Stimulated activated effector memory CD8-positive, alpha-beta T cell treated with anti-CD3 and anti-CD28 coated beads, Interleukin-12 subunit alpha, Interleukin-12 subunit beta, amount 100 ng/mL, for 72 hours (primary cell): ENCODE results near the gene CLIP1.
"Not testable (repeated sequence)": the region's sequence is repeated elsewhere in the genome, so short reads cannot be mapped to it uniquely, and the experiment has no call there.

ENCODE experiments used
- ATAC-seq: fragments of 150-1000 bp; cut with Tn5 transposase; 2 replicates; pipeline ENCODE4 v1.10.0; 2021
- DNase-seq, 2 donors: peaks; one replicate each; pipeline ENCODE4 v3.0.0; 2021 to 2022; ENCODE audit warnings: low spot score in 2 of 2
- H3K27ac Mint-ChIP-seq: one replicate; pipeline ENCODE4 v1.8.0; 2022; ENCODE audit warnings: mild to moderate bottlenecking, mixed read lengths
- H3K36me3 Mint-ChIP-seq: one replicate; pipeline ENCODE4 v1.8.0; 2022; ENCODE audit warnings: mild to moderate bottlenecking, mixed read lengths
- H3K4me1 Mint-ChIP-seq: one replicate; pipeline ENCODE4 v1.8.0; 2022; ENCODE audit warnings: mixed read lengths
- H3K4me3 Mint-ChIP-seq: one replicate; pipeline ENCODE4 v1.8.0; 2022; ENCODE audit warnings: mild to moderate bottlenecking, mixed read lengths
- H3K9me3 Mint-ChIP-seq: one replicate; pipeline ENCODE4 v1.8.0; 2022; ENCODE audit warnings: mixed read lengths

CLIP1 gene

DNA sequence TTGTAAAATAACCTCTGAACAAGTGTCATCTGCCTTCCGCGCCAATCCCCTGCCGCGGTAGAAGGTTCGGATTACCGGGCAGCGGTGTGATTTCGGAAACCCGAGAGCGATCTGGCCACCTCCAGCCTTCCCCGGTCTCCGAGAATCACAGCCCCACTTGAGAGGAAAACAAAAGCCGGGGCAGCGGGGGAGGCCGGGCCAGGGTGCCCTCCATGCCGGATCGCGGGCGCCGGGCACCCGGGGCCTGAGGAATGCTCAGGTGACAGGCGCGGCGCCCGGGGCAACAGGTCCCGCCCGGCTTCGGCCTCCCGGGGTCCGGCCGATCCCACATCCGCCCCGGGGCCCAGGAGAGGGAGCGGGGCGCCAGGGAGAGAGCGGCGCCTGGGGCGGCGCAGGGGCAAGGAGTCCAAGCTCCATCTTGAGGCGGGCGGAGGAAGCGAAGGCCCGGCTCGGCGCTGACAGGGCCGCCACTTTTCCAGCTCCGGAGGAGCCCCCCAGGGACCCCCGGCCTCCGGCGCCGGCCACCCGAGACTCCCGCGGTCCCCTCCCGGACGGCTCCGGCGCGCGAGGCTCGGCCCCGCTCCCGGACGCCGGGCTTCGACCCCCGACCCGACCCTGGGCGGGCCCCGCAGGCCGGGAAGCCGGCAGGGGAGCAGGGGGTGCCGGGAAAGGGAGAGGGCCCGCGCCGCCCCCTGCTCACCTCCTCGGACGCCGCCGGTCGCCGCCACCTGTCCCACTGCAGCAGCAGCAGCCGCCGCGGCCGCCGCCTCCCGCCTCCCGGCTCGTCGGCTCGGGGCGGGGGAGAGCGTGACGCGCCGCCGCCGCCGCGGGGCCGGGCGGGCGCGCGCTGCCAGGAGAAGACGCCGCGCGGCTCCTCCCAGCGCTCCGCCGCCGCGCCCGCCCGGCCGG is at the start of gene CLIP1:
CLIP1 (minus strand) TSS at position 849 of the 909 bp plus-strand sequence. CDS start 42,217 bp downstream, outside the sequence.
- Mint-ChIP-seq H3K9me3 (no peaks in the 10 kb centered on the region), H3K4me1 (peaks cover 38% of the 10 kb centered on the region), H3K4me3 (peak within 1 kb of the TSS; percentile 84), H3K27ac (peak within 1 kb of the TSS; percentile 94), H3K36me3 (peaks cover 16% of the 10 kb centered on the region)
- ATAC-seq (peak; percentile 84), DNase-seq (peak; percentile 48 to 80)

DNA sequence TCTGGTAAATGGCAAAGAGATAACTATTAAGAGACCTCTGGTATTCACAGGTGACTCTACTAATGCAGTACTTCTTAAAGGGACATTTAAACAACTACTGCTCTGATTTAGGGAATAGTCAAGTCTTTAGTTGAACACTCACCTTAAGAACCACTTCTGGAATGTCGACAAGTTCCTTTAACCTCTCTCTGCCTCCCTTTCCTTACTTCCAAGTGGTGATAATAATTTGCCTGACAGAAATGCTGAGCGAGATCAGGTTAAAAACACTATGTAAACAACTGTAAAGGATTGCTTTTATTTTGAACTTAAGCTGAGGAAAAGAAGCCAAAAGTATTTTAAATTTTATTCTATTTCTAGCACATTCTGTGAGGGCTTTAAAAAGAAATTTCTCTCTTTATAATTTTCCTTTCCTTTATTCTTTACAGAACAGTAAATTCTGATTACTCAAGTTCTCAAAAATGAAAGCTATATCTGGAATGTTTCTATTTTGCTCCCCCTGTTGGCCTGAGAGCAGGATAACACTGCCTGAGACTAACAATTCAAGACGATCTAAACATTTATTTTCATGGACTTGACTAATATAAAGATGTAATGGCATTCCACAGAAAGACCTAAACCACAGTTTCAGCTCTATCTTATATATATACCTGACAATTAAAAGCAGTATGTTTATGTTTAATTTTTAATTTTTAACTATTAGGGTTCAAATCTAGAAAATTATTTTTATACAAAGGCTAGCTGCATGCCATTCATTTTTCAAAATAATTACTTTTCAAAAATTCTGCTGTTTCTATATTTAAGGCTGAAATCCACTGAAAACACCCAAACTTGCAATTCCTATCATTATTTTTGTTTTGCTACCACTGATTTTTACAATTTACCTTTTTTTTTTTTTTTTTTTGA is 49.1 kb upstream of the CLIP1 start:
- ATAC-seq: peak; percentile 60

DNA sequence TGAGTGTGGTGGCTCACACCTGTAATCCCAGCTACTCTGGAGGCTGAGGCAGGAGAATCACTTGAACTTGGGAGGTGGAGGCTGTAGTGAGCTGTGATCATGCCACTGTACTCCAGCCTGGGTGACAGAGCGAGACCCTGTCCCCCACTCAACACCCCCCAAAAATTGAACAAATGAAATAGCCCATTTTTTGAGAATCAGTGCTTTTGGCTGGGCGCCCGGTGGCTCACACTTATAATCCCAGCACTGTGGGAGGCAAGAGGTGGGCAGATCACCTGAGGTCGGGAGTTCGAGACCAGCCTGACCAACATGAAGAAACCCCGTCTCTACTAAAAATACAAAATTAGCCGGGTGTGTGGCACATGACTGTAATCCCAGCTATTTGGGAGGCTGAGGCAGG is 48.1 kb upstream of the CLIP1 start:
- H3K27ac Mint-ChIP-seq, ATAC-seq, H3K9me3 Mint-ChIP-seq, DNase-seq, H3K4me3 Mint-ChIP-seq: not testable (repeated sequence)
- Mint-ChIP-seq H3K36me3 (peaks cover 34% of the 10 kb centered on the region), H3K4me1 (peaks cover 15% of the 10 kb centered on the region)

More for the DNA sequence above, 49.1 kb upstream of the CLIP1 start:
- Mint-ChIP-seq H3K4me3 (no peak overlapping the region), H3K27ac (no peak overlapping the region), H3K36me3 (peaks cover 44% of the 10 kb centered on the region), H3K9me3 (no peaks in the 10 kb centered on the region), H3K4me1 (peaks cover 19% of the 10 kb centered on the region)
- no peak for DNase-seq

DNA sequence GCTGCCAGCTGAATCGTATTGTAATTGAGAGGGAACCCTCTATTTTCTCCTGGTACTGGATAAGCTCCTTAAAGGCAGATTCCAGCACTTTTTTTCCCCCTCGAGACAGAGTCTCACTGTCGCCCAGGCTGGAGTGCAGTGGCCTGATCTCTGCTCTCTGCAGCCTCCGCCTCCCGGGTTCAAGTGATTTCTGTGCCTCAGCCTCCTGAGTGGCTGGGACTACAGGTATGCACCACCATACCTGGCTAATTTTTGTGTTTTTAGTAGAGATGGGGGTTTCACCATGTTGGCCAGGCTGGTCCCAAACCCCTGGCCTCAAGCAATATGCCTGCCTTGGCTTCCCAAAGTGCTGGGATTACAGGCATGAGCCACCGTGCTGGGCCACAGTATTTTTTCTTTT is 47.4 kb upstream of the CLIP1 start:
- Mint-ChIP-seq H3K4me1 (peaks cover 11% of the 10 kb centered on the region), H3K36me3 (peaks cover 27% of the 10 kb centered on the region)
- not testable (repeated sequence) for ATAC-seq, DNase-seq, H3K9me3 Mint-ChIP-seq, H3K27ac Mint-ChIP-seq, H3K4me3 Mint-ChIP-seq

DNA sequence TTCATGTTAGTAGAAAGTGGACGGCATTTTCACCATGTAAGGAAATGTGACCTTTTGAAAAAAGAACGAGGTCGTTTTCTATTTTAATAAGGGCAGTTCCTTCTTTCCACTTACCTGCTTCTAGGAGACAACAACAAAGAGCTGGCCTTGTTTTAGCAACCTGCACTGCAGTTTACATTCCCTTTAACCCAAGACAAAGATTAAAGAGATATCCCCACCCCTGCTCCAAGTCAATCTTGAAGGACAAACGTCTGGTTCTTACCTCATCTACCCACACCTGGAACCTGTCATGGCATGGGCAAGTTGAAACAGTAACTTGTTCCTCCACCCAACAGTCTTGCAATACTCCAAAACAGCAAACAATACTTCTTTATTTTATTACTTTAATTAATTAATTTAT is 45.5 kb upstream of the CLIP1 start:
- Mint-ChIP-seq H3K36me3 (peaks cover 8% of the 10 kb centered on the region), H3K4me1 (no peaks in the 10 kb centered on the region), H3K27ac (no peak overlapping the region), H3K9me3 (no peaks in the 10 kb centered on the region), H3K4me3 (no peak overlapping the region)
- ATAC-seq: no peak
- no peak for DNase-seq

DNA sequence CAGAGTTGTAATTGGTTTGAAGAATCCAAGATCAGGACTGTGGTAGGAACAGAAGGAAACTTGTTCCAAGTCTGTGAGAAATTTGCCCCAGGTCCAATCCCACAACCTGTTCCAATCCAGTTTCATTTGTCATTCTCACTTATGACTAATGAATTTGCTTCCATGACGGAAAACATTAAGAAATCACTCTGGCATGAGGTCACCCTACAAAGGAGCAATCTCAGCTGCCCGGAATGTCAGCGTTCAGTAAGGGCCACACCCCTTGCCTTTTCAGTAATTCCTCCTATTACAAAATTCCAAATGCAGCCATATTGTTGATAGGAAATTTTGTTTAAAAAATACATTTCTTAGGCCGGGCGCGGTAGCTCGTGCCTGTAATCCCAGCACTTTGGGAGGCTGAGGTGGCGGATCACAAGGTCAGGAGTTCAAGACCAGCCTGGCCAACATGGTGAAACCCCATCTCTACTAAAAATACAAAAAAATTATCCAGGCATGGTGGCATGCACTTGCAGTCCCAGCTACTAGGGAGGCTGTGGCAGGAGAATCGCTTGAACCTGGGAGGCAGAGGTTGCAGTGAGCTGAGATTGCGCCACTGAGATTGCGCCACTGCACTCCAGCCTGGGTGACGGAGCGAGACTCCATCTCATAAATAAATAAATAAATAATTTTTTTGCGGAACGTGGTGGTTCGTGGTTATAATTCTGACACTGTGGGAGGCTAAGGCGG is 42.0 kb upstream of the CLIP1 start:
- DNase-seq, ATAC-seq, H3K4me1 Mint-ChIP-seq, H3K9me3 Mint-ChIP-seq, H3K27ac Mint-ChIP-seq, H3K36me3 Mint-ChIP-seq, H3K4me3 Mint-ChIP-seq: not testable (repeated sequence)

DNA sequence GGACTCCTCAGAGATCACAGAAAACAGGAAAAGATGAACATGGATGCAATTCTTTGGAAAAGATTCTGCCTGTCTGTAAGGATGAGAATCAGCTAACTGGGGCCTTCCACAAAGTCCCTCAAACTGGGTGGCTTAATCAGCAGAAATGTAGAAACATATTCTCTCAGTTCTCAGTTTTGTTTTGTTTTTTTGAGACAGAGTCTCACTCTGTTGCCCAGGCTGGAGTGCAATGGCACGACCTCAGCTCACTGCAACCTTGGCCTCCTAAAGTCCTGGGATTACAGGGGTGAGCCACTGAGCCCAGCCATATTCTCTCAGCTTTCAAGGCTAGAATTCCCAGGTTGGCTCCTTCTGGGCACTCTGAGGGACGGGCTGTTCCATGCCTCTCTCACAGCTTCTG is 38.2 kb upstream of the CLIP1 start:
- Mint-ChIP-seq H3K36me3 (no peaks in the 10 kb centered on the region), H3K4me3 (no peak overlapping the region), H3K4me1 (peaks cover 7% of the 10 kb centered on the region), H3K27ac (peak overlapping the region; percentile 54), H3K9me3 (no peaks in the 10 kb centered on the region)
- ATAC-seq (no peak), DNase-seq (no peak)

DNA sequence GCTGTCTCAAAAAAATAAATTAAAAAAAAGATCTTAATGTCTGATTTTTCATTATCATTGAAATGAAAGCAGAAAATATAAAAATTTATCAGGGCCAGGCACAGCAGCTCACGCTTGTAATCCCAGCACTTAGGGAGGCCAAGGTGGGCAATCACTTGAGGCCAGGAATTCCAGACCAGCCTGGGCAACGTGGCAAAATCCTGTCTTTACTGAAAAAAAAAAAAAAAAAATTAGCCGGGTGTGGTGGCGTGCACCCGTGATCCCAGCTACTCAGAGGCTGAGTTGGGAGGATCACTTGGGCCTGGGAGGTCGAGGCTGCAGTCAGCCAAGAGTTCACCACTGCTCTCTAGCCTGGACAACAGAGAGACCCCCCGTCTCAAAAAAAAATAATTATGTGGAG is 37.6 kb upstream of the CLIP1 start:
- peak overlapping the region; percentile 43 for H3K27ac Mint-ChIP-seq
- peaks cover 7% of the 10 kb centered on the region for H3K4me1 Mint-ChIP-seq
- DNase-seq (no peak), ATAC-seq (no peak)
- H3K36me3 Mint-ChIP-seq: no peaks in the 10 kb centered on the region
- H3K4me3 Mint-ChIP-seq: no peak overlapping the region
- no peaks in the 10 kb centered on the region for H3K9me3 Mint-ChIP-seq

DNA sequence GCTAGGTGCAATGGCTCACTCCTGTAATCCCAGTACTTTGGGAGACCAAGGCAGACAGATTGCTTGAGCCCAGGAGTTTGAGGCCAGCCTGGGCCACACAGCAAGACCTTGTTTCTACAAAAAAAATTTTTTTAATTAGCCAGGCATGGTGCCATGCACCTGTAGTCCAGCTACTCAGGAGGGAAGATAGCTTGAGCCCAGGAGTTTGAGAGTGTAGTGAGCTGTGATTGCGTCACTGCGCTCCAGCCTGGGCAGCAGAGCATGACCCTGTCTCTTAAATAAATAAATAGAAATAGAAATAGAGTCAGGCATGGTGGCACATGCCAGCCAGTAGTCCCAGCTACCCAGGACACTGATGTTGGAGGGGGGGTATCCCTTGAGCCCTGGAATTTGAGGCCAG is 36.7 kb upstream of the CLIP1 start:
- no peak overlapping the region for H3K27ac Mint-ChIP-seq
- peaks cover 10% of the 10 kb centered on the region for H3K4me1 Mint-ChIP-seq
- H3K36me3 Mint-ChIP-seq: no peaks in the 10 kb centered on the region
- no peak overlapping the region for H3K4me3 Mint-ChIP-seq
- DNase-seq (no peak), ATAC-seq (no peak)
- H3K9me3 Mint-ChIP-seq: no peaks in the 10 kb centered on the region

DNA sequence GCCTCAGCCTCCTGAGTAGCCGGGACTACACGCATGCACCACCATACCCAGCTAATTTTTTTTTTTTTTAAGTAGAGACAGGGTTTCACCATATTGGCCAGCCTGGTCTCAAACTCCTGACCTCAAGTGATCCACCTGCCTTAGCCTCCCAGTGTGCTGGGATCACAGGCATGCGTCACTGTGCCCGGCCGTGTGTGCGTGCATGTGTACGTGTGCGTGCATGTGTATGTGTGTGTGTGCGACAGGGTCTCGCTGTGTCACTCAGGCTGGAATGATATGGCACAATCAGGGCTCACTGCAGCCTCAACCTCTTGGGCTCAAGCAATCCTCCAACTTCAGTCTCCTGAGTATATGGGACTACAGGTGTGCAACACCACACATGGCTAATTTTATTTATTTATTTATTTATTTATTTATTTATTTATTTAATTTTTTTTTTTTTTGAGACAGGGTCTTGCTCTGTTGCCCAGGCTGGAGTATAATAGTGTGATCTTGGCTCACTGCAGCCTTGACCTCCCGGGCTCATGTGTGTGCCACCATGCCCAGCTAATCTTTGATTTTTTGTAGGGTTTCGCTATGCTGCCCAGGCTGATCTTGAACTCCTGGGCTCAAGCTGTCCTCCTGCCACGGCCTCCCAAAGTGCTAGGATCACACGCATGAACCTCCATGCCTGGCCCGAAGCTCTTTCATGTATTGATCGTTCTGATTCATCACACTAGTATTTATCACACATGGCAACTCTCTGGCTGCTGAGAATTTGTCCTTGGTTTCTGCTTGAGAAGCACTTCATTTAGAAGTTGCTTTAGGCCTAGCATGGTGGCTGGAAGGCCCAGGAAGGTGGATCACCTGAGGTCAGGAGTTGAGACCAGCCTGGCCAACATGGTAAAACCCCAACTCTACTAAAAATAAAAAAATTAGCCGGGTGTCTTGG is 35.9 kb upstream of the CLIP1 start:
- no peak for ATAC-seq
- H3K9me3 Mint-ChIP-seq: no peaks in the 10 kb centered on the region
- H3K27ac Mint-ChIP-seq: peak overlapping the region; percentile 32
- H3K4me1 Mint-ChIP-seq: peaks cover 18% of the 10 kb centered on the region
- no peak for DNase-seq
- peaks cover 2% of the 10 kb centered on the region for H3K36me3 Mint-ChIP-seq
- H3K4me3 Mint-ChIP-seq: no peak overlapping the region

DNA sequence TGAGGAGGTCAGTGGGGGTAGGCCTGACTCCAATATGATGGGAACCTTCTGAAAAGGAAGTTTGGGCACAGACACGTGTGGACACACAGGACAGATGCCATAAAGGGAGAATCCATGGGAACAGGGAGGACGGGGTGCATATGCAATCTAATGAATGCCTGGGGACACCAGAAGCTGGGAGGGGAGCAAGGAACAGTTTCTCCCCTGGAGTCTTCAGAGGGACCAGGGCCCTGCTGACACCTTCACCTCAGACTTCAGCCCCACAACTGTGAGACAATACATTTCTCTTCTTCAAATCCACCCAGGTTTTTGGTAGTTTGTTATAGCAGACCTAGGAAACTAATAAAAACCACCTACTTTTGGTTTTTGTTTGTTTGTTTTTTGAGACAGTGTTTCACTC is 35.2 kb upstream of the CLIP1 start:
- Mint-ChIP-seq H3K4me1 (peaks cover 25% of the 10 kb centered on the region), H3K27ac (peak overlapping the region; percentile 32), H3K36me3 (peaks cover 8% of the 10 kb centered on the region), H3K9me3 (no peaks in the 10 kb centered on the region), H3K4me3 (no peak overlapping the region)
- ATAC-seq (no peak), DNase-seq (no peak)

DNA sequence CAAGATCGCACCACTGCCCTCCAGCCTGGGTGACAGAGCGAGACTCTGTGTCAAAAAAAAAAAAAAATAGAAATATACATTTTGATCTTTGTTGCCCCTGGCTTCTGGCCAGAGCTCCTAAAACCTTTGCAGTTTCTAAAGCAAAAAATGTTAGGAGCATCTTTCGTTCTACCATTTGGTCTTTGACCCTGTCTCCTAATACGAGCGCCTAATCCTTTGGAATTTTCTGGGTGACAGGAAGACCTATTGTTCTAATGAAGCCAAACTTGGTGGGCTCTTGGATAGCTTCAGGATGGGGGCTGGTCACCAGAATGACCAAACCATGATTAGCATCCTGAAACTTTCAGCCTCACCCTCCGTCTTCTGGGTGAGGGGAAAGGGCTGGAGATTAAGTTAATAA is 32.3 kb upstream of the CLIP1 start:
- H3K27ac Mint-ChIP-seq: no peak overlapping the region
- peaks cover 8% of the 10 kb centered on the region for H3K36me3 Mint-ChIP-seq
- H3K4me1 Mint-ChIP-seq: peaks cover 32% of the 10 kb centered on the region
- no peak overlapping the region for H3K4me3 Mint-ChIP-seq
- DNase-seq (no peak), ATAC-seq (no peak)
- H3K9me3 Mint-ChIP-seq: no peaks in the 10 kb centered on the region

DNA sequence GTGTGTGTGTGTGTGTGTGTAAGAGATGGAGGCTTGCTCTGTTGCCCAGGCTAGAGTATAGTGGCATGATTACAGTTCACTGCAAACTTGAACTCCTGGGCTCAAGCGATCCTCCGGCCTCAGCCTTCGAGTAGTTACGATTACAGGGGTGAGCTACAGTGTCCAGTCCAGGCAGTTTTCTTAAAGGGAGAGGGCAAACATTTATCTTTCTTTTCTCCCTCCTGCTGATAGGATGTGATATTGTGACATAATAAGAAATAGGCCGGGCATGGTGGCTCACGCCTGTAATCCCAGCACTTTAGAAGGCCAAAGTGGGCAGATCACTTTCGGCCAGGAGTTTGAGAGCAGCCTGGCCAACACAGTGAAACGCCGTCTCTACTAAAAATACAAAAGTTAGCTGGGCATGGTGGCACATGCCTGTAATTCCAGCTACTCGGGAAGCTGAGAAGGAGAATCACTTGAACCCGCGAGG is 31.8 kb upstream of the CLIP1 start:
- Mint-ChIP-seq H3K36me3 (peaks cover 8% of the 10 kb centered on the region), H3K4me1 (peaks cover 32% of the 10 kb centered on the region), H3K4me3 (peak overlapping the region; percentile 68), H3K9me3 (no peaks in the 10 kb centered on the region), H3K27ac (peak overlapping the region; percentile 94)
- ATAC-seq: no peak
- no peak for DNase-seq

DNA sequence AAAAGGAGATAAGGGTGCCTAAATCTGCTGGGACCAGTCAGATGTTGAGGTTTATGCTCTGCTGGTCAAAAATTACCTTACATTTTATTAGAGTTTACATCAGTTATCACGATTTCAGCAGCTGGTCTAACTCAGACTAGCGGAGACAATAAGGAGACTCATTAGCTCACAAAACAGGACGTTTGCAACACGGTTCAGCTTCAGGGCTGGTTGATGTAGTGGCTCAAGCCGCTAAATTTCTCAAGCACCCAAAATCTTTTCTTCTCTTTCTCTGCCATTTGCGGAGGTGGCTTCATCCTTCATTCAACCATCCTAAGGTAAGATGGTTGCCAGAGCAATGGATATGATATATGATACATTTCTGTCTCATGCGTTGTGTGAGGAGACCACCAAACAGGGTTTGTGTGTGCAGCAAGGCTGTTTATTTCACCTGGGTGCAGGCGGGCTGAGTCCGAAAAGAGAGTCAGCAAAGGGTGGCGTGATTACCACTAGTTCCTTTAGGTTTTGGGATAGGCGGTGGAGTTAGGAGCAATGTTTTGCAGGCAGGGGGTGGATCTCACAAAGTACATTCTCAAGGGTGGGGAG is 30.3 kb upstream of the CLIP1 start:
- peak overlapping the region; percentile 94 for H3K27ac Mint-ChIP-seq
- peaks cover 8% of the 10 kb centered on the region for H3K36me3 Mint-ChIP-seq
- ATAC-seq (no peak), DNase-seq (peak in 1 of 2 donors; percentile 63)
- peaks cover 29% of the 10 kb centered on the region for H3K4me1 Mint-ChIP-seq
- H3K9me3 Mint-ChIP-seq: no peaks in the 10 kb centered on the region
- peak overlapping the region; percentile 68 for H3K4me3 Mint-ChIP-seq
